TTC549 (cell line): ENCODE data around the gene ITSN1.
"Not testable (repeated sequence)": the region's sequence is repeated elsewhere in the genome, so short reads cannot be mapped to it uniquely, and the experiment has no call there.

Source experiments
- FAIRE-seq: peaks from 2 replicates; lab custom pipeline; 2012; peaks lifted over from hg19 to GRCh38; lab: Jason Lieb, UNC

ITSN1 gene

DNA sequence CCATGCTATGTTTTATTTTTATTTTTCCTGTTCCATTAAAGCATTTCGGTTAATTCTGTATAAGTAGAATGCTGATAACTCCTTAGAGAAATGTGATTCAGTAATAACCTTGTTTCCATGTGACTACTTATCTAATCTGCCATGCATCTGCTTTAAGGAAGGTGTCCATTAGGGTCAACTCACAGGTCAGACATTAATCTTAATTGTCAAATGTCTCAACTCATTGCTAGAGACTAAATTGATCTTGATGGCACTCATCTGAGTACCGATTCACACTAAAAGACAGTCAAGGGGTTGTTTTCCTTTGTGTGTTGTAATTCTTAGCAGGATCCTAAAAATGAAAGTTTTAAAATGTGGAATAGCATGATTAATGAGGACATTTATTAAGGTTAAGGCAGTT is 41.8 kb downstream of the ITSN1 start:
- no peak for FAIRE-seq

DNA sequence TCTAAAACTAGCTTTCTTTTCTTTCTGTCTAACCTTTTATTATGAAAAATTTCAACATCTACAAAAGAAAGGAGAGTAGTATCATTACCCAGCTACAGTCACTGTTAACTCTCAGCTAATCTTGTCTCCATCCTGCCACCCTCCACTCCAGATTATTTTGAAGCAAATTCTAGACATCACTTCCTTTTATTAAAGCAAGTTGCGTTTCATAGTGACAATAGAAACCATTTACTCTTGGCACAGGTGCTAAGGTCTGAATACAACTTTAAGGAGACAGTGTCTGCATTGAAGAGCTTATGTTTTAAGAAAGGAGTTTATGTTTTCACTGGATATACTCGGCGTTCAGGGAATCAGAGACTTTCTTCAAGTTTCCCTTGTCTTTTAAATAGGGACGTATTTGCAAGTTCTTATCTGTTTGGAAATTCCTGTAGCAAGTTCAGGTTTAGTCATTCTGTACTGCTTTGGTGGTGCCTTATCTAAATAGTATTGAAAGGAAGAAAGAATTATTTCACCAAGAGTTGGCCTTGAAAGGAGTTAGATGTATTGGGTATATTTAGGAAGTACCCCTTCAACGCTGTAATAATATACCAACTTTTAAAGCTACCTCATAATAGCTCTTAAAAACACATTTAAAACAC is 42.7 kb downstream of the ITSN1 start:
- no peak for FAIRE-seq

DNA sequence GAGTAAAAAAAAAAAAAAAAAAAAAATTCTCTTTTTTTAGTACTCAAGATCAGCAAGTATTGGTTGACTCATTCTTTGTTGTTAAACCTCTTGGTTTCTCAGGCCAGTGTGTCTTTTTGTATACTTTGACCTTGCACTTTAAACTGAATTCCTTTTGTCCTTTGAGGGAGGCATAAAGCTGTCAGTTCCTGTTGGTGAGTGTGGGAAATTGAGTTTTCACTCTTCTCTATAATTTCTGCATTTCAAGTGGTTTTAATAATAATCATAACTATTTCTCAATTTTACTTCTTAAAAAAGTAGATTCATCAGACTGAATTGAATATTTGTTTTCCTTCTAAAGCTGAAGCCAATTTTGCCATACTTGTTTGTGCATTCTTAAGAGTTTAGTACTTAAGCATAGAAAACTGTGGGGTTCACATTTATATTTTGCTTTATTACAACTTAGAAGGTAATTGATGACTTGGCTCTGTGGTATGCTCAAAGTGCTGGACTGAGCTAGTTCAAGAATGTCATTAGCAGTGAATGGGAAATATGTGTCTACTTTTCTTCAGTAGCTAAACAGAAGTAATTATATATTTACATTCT is 43.4 kb downstream of the ITSN1 start:
- no peak for FAIRE-seq

DNA sequence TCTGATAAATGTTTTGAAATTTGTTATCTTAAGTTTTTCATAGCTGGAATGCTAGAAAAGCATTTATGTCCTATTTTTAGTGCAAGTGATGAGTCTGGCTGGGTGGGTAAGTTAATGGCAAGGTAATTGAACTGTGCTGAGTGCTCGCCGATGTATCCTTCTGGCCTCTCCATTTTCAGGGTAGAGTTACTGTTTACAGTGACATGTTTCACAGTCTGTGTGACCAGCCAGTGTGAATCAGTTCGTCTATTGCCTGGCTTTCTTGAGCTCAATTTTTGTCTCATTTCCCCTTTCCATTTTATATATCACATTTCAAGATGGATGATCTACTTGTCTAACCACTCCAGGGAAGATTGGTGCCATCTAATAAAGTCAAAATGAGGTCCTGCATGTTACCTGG is 44.1 kb downstream of the ITSN1 start:
- FAIRE-seq = no peak

DNA sequence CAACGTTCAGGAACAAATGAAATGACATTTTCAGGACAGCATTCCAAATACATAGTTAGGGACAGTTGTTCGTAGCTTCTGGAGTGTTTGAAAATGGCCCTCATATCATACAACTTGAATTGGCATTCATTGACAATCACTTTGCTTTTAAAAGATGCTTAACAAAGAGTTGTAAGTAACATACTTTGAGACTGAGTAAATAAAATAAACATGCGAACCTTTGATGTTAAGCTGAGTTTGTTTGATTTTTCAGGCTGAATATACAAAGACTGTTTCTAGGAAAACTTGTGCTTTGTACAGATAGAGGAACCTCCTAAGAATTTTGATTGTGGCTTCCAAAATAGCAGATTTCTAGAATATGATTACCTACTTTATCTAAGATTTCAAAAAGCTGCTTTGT is 45.3 kb downstream of the ITSN1 start:
- no peak for FAIRE-seq

DNA sequence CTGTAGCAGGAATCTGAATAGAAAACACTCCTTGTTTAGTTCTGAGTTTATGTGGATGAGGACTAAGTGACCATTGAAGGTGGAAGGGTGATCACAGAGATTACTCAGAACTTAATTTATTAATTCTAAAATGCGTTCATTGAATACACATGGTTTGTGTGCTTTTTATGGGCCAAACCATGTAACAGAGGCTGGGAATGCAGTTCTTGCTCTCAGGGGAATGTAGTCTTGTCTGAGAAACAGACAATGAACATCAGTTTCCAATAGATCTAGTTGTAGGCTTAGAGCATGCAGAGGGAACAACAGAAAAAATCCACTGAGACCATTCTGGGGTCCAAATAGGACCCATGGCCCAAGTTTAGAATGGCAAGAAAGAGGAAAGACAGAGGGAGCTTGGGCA is 46.1 kb downstream of the ITSN1 start:
- FAIRE-seq = no peak

DNA sequence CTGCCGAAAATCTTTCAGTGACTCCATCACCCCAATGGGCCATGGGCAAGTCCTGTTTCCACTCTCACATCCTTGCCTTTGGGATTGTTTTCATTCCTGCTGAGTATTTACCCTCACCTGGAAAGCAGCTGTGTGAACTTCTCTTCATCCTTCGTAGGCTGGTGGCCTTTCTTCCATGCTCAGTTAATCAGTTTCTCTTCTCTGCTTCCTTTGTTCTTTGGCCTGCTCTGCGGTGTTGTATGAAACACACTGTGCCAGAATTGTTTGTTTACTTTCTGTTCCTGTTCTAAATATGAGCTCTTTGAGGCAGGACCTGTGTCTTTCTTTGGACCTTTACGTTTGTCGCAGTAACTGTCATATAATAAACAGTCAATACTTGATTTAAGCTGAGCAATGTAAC is 48.6 kb downstream of the ITSN1 start:
- FAIRE-seq = no peak

DNA sequence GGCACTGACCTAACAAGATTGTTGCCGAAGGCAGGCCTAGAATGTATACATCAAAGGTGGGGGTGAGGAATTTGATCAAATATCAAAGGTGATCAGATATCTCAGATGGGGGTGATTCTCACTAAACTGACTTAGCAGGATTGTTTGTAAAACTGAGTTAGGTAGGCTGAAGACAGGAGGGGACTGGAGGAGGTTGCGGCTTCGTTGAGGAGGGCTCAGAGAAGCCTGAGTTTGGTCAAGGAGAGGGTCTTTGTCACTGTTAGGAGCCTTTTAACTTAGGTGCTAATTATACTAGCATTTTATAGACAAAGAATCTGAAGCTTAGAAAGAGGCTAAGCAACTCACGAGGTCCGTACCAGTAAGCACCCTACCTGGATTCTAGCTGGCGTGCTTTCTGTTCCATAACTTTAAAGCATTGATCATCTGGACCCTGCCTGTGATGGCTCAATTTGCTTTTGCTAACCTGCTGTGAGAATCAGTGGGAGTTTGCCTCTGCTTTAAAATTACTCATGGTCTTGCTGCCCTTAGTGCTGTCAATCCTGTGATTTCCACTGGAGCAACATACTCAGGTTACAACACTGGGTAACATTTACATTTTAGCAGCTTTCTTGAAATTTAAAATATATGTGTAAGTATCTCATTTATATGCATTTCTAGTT is 49.8 kb downstream of the ITSN1 start:
- no peak for FAIRE-seq

DNA sequence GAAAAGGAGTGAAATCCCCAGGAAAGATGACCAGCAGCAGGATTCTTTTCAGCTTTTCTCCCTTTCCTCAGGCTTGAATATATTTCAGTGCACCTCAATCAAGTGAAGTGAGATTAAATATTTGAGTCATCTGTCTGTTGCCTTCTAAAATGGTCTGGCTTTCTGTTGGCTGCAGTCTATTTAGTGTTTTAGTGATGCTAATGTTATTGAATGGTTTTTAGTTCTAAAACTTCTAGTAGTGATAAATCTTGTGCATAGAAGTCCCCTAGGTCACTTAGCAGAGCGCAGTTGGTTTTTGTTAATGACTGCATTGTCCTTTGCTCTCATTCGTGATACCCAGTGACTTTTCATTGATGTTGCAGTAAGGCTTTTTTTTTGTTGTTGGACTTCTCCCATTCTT is 53.5 kb downstream of the ITSN1 start:
- no peak for FAIRE-seq

DNA sequence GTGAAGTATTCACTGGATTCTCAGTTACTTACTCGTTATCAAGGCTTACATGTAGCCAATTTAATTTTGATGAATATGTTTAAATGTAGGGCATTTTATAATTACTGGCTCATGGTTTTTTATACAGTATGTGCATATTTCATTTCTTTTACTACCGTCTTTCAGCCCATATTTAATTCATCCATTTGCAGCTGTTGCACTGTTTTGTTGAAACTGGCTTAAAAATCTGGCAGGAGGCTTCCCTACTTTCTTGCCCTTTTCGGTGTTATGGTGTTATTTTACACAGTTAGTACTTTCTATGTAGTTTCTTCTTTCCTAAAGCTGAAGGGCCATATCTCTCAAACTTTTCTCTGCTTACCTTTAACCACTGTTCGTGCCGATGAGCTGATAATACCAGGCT is 54.2 kb downstream of the ITSN1 start:
- no peak for FAIRE-seq

DNA sequence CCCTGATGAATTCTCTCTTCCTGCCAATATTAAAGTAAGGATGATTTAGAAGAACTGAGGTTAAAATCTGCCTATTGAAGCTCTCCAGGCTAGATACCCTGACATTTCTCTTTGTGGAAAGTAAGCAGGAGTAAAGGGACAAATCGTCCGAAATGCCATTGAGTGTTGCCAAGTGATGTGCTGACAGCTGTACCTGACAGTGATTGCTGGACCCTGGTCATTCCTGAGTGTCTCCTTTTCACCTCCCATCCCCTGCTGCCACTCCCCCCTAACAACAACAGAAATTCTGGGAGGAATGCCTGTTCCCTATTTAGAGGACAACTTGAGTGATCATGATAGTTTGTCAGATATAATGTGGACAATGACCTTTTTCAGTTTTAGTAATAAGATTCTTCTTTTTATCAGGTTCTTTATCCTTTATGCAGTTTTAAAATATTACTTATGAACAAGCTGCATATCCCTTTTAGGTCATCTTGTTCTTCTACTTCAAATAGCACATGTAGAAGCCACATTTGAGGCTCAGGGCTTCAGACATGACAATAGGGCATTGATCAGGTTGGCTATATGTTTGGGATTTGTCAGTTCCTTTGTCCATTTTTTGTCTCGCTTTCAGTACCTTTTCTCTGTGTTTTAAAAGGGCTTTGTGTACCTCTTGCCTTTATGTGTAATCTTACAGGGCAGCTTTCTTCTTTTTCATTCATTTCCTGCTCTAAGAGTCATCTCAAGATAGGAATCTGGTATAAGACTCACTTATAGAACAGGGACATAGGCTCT is 56.0 kb downstream of the ITSN1 start:
- no peak for FAIRE-seq

DNA sequence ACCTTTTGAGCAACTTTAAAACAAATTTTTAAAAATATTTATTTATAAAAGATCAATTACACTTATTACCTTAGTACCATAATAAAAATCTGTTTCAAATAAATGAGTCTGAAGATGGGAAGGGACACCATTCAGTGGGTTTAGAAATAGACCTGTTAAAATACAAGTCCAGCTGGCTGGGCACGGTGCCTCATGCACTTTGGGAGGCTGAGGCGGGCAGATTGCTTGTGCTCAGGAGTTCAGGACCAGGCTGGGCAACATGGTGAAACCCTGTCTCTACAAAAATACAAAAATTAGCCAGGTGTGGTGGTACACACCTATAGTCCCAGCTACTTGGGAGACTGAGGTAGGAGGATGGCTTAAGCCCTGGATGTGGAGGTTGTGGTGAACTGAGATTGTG is 57.0 kb downstream of the ITSN1 start:
- no peak for FAIRE-seq

DNA sequence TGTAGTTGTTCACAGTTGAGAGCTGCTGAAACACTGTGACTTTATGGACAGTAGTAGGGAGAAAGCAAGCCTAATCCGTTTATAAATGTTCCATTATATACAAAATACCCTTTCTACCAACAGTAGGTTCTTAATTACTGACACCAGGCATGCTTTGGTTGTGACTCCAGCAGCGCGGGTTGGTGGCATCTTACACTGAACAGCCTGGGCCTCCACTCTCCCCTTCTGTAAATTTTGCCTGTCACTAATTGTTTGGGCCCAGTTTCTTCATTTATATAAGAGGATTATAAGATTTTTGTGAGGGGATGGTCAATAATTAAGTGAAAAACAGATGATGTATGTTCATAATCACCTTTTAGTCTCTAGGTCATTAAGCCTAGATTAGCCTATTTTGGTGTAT is 58.2 kb downstream of the ITSN1 start:
- FAIRE-seq = no peak

DNA sequence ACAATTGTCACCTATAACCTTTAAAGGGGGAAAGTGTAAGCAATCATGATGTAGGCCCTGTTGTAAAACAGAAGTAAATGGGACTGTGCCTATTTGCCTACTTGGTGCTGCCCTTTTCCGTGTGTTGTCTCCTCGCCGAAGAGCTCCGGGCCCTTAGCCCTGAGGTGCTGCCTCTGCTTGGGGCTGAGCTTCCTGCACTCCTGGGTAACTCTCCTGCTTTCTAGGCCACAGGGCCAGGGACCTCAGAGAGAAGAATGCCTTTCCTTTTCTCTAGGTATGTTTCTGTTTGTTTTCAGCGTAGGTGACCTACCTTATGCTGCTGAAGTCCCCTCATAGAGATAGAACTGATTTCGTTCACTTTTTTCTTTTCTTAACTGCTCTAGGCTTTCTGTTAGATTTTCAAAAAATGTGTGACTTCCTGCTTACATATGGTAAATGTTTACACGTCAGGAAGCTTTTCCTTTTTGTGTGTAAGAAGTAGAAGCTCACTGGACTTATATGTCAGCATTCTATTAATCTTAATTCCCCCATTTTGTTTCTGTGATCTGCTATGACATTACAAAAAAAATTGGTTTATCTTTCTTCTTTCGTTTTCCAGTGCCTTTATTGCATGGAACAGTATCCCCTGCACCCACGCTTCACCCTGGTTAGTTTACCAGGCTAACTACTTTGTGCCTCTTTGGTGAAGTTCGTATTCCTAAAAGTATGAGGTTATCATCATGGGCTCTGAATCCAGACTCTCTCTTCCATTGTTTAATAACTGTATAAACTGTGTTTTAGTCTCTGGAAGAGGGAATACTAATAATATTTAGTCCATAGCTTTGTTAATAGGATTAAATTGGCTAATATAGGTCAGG is 61.7 kb downstream of the ITSN1 start:
- FAIRE-seq = no peak

DNA sequence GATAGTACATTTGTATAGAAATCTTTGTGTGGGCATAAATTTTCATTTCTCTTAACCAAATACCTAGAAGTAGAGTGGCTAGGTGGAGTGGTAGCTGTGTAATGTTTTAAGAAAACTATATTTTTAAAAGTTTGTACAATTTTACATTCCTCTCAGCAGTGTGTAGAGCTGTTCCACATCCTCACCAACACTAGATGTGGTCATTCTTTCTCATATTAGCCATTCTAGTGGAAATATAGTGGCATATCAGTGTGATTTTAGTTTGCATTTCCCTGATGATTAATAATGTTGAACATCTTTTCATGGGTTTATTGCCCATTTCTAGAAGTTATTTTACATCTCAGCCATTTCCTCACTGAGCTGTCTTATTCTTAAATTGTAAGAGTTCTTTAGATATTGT is 65.5 kb downstream of the ITSN1 start:
- FAIRE-seq = no peak

DNA sequence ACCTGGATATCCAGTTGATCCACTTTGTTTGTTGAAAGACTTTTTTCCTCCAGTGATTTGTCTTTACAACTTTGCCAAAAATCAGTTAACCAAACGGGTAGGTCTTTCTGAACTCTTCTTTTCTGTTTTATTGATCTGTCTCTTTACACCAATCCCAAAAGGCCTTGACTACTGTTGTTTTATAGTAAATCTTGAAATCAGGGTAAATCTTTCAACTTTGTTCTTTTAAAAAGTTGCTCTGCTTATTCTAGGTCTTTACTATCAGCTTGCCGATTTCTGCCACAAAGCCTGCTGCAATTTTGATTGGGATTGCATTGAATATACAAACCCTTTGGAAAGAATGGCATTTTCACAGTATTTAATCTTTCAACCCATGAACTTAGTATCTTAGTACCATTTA is 66.6 kb downstream of the ITSN1 start:
- FAIRE-seq = no peak

DNA sequence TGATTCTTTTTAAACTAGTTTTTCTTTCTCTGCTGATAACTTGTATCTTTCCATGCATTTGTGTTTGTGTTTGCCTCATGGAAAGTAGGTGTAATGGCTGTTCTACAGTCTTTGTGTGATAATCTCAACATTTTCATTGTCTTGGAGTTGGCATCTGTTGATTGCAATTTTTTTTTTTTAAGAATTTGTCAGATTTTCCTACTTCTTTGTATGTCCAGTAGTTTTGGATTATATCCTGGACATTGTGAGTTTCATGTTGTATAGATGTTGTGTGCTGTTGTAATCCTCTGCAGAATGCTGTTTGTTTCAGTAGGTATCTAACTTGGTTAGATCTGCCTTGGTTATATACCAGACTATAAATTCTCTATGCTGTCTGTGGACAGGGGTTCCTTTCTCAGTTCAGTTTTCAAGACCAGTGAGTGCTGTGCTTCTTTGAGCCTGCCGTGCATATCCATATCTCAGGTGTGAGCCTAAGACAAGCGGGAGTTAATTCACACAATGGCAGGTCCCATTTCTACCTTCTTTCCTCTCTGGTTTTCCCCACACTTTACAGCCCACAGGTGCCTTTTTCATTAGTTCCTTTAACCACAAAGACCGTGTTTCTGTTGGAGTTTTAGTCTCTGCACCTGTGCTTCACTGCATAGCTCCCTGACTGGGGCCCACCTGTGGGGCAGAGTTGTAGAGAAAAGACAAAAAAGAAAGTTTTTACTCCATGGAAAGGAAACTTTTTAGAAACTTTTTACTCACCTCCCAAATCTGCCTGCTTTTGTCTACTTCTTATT is 69.9 kb downstream of the ITSN1 start:
- no peak for FAIRE-seq

DNA sequence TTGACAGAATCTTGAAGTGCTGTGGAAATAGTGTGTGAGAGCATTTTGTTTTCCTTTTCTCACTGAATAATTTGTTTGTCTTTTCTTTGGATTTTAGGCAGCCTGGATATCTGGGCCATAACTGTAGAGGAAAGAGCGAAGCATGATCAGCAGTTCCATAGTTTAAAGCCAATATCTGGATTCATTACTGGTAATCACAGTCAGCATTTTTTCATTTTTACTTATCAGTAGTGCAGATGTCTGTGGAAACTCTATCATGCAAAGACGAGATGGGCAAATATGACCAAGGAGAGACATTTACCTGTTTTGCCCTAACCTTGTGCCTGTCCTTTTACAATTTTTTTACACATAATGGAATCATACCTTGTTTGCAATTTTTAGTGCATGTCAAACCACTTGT is 78.8 kb downstream of the ITSN1 start:
- no peak for FAIRE-seq

DNA sequence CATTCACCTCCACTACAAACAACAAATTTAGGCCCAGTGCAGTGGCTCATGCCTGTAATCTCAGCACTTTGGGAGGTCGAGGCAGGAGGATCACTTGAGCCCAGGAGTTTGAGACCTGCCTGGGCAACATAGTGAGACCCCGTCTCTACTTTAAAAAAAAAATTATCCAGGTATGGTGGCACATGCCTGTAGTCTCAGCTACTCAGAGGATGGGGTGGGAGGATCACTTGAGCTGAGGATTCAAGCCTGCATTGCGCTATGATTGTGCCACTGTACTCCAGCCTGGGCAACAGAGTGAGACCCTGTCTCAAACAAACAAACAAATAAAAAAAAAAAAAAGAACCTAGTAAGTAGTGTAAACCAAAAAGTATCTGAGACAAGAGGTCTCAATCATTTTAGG is 86.8 kb downstream of the ITSN1 start:
- FAIRE-seq = not testable (repeated sequence)

DNA sequence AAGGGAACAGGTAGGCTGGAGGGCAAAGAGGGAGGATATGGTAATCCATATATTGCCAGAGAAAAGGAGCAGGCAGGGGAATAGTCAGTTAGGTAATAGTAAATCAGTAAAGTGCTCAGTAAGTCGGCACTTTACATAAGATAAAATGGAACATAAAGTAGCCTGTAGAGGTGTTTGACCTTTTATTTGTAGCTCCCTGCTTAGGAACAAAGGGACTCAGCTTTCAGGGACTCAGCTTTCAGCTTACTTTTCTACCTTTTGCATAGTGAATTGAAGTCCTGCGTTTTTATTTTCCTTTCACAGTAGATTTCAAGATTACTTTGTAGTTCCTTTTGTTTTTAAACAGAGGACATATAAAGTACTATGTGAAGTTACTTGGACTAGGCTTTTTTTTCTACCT is 87.3 kb downstream of the ITSN1 start:
- no peak for FAIRE-seq

DNA sequence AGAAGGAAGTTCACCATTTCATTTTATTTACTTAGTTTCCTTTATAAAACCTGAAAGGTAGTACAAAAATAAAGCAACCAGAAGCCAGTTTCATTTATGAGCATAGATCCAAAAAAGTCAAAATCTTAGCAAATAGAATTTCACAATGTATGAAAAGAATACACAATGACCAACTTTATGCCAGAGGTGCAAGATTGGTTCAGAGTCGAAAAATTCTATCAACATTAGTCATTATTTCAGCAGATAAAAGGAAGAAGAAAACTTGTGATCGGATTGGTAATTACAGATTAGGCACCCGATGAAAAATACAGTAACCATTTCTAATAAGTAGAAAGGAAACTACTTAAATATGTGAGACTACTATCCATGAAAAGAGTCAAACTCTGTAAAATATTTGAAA is 89.1 kb downstream of the ITSN1 start:
- FAIRE-seq = no peak

DNA sequence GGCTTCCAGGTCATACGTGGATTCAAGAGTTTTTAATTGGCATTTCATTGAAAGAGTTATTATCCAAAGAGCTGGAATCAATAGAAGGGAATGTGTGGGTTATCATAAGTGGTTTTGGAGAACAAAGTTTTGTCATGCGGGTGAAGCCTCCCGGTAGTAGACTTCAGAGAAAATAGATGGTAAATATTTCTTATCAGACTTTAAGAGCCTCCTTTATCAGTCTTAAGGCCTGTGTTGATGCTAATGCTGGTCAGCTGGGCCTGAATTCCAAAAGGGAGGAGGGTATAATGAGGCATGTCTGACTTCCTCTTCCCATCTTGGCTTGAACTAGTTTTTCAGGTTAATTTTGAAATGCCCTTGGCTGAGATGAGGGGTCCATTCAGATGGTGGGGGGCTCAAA is 89.7 kb downstream of the ITSN1 start:
- FAIRE-seq = no peak
